Neural crest cell (in vitro differentiated cells): ENCODE data around the gene KLHL7. TPM values are rescaled to one million over a fixed set of nuclear protein-coding genes. Genes with fewer than 3 reads are reported as not detected.
"Not testable (repeated sequence)": the region's sequence is repeated elsewhere in the genome, so short reads cannot be mapped to it uniquely, and the experiment has no call there.

Experiments
- DNase-seq: peaks from one replicate; pipeline ENCODE4 v3.0.0; 2021; ENCODE audit warnings: low read depth, mixed read lengths, low spot score
- H3K27ac Mint-ChIP-seq: one replicate; pipeline ENCODE4 v1.8.0; 2021; ENCODE audit warnings: mild to moderate bottlenecking, mixed read lengths; ENCODE audit not compliant: unreplicated experiment
- H3K27me3 Mint-ChIP-seq: 2 replicates; pipeline ENCODE4 v1.8.0; 2021; ENCODE audit warnings: low read depth, mild to moderate bottlenecking, mixed read lengths
- H3K36me3 Mint-ChIP-seq: 2 replicates; pipeline ENCODE4 v1.8.0; 2021; ENCODE audit warnings: low read depth, mild to moderate bottlenecking, mixed read lengths
- H3K4me1 Mint-ChIP-seq: 2 replicates; pipeline ENCODE4 v1.8.0; 2021; ENCODE audit warnings: mixed read lengths
- H3K4me3 Mint-ChIP-seq: one replicate; pipeline ENCODE4 v1.8.0; 2021; ENCODE audit warnings: mild to moderate bottlenecking, mixed read lengths
- H3K9me3 Mint-ChIP-seq: 2 replicates; pipeline ENCODE4 v1.8.0; 2021; ENCODE audit warnings: mixed read lengths
- total RNA-seq: library from RNA; stranded (reverse); gene quantifications from 2 replicates; pipeline ENCODE4 v1.2.1, GENCODE V29; 2021
- TF ChIP-seq, protein P1 (sequence below): fragments of 200-600 bp; sonication (generic); conservative IDR thresholded peaks from 2 replicates; pipeline ENCODE4 v1.5.0; 2021; ENCODE audit warnings: antibody characterized with exemption, mild to moderate bottlenecking

KLHL7 gene
- total RNA-seq, 1 donor from 2014 or later, result 47.6 TPM

DNA sequence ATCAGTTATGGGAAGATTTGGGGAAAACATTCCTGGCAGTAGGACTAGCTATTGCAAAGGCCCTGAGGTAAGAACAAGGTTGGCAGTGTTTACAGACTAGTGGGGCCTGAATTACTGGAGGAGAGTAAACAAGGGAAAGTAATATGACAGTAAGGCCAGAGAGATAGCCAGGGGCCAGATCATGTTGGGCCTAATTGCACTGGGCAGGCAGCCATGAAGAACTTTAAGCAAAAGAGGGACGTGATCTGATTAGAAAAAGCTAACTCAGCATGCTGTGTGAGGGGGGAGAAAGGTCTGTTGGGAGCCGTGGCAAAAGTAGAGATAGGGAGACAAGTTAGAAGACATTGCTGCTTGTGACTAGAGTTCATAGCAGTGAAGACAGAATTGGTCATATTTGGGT is 85.4 kb downstream of the KLHL7 start:
- TF ChIP-seq, protein P1, sequence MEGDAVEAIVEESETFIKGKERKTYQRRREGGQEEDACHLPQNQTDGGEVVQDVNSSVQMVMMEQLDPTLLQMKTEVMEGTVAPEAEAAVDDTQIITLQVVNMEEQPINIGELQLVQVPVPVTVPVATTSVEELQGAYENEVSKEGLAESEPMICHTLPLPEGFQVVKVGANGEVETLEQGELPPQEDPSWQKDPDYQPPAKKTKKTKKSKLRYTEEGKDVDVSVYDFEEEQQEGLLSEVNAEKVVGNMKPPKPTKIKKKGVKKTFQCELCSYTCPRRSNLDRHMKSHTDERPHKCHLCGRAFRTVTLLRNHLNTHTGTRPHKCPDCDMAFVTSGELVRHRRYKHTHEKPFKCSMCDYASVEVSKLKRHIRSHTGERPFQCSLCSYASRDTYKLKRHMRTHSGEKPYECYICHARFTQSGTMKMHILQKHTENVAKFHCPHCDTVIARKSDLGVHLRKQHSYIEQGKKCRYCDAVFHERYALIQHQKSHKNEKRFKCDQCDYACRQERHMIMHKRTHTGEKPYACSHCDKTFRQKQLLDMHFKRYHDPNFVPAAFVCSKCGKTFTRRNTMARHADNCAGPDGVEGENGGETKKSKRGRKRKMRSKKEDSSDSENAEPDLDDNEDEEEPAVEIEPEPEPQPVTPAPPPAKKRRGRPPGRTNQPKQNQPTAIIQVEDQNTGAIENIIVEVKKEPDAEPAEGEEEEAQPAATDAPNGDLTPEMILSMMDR, result no peak
- Mint-ChIP-seq H3K27ac (no peak overlapping the region), H3K9me3 (peaks cover 6% of the 10 kb centered on the region), H3K27me3 (no peaks in the 10 kb centered on the region), H3K4me3 (no peak overlapping the region), H3K36me3 (peaks cover 19% of the 10 kb centered on the region), H3K4me1 (no peaks in the 10 kb centered on the region)
- no peak for DNase-seq

DNA sequence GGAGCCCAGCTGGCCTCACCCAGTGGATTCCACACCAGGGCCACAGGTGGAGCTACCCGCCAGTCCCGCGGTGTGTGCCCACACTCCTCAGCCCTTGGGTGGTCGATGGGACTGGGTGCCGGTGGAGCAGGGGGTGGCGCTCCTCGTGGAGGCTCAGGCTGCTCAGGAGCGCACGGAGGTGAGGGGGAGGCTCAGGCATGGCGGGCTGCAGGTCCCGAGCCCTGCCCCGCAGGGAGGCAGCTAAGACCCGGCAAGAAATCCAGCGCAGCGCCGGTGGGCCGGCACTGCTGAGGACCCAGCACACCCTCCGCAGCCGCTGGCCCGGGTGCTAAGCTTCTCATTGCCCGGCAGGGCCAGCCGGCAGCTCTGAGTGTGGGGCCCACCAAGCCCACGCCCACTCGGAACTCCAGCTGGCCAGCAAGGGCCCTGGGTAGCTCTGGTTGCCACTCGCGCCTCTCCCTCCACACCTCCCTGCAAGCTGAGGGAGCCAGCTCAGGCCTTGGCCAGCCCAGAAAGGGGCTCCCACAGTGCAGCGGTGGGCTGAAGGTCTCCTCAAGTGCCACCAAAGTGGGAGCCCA is 88.2 kb downstream of the KLHL7 start:
- not testable (repeated sequence) for H3K27ac Mint-ChIP-seq, H3K27me3 Mint-ChIP-seq, H3K9me3 Mint-ChIP-seq, H3K4me3 Mint-ChIP-seq, DNase-seq, H3K4me1 Mint-ChIP-seq
- peaks cover 29% of the 10 kb centered on the region for H3K36me3 Mint-ChIP-seq

DNA sequence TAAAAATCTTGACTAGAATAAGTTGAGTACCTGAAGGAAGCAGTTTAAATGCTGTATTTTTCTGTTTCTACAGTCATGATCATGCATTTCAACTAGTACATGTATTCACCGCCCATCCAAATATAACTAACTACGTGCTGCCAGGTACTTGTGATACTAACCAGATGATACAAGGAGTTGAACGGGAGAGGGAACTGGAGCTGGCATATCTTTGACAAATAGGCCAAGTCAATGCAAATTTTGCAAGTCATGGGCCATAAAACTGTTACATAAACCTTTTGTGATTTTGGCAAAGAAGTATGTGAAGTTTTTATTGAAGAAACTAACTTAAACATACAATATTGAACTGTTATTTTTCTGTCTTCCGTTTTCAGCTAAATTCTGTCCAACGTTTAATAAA is 90.7 kb downstream of the KLHL7 start:
- TF ChIP-seq, protein P1, result no peak
- H3K36me3 Mint-ChIP-seq, result peaks cover 29% of the 10 kb centered on the region
- peaks cover 5% of the 10 kb centered on the region for H3K4me1 Mint-ChIP-seq
- peaks cover 6% of the 10 kb centered on the region for H3K9me3 Mint-ChIP-seq
- no peak overlapping the region for H3K4me3 Mint-ChIP-seq
- no peak overlapping the region for H3K27ac Mint-ChIP-seq
- DNase-seq, result no peak
- no peaks in the 10 kb centered on the region for H3K27me3 Mint-ChIP-seq

DNA sequence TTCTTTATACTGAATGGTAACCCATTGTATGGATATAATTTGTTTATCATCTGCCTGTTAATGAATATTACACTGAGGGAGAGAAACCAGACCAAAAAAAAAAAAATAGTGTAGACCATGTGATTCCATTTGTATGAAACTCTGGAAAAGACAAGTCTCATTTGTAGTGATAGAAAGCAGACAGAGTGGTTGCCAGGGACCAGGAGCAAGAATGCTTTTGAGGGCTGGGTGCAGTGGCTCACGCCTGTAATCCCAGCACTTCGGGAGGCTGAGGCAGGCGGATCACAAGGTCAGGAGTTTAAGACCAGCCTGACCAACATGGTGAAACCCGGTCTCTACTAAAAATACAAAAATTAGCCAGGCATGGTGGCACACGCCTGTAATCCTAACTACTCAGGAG is 92.2 kb downstream of the KLHL7 start:
- H3K9me3 Mint-ChIP-seq, H3K4me1 Mint-ChIP-seq, DNase-seq, H3K4me3 Mint-ChIP-seq, H3K27me3 Mint-ChIP-seq: not testable (repeated sequence)
- Mint-ChIP-seq H3K27ac (peak overlapping the region; percentile 78), H3K36me3 (peaks cover 25% of the 10 kb centered on the region)

DNA sequence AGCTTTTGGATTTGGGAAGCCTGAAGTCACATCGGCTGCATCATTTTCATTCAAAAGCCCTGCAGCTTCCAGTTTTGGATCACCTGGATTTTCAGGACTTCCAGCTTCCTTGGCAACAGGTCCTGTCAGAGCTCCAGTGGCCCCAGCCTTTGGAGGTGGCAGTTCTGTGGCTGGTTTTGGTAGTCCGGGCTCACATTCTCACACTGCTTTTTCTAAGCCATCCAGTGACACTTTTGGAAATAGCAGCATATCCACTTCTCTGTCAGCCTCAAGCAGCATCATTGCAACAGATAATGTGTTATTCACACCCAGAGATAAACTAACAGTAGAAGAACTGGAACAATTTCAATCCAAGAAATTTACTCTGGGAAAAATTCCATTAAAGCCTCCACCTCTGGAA is 94.7 kb downstream of the KLHL7 start:
- Mint-ChIP-seq H3K36me3 (peaks cover 21% of the 10 kb centered on the region), H3K9me3 (no peaks in the 10 kb centered on the region), H3K4me1 (peaks cover 5% of the 10 kb centered on the region), H3K27ac (no peak overlapping the region), H3K4me3 (no peak overlapping the region), H3K27me3 (no peaks in the 10 kb centered on the region)
- no peak for DNase-seq
- TF ChIP-seq, protein P1, result no peak

DNA sequence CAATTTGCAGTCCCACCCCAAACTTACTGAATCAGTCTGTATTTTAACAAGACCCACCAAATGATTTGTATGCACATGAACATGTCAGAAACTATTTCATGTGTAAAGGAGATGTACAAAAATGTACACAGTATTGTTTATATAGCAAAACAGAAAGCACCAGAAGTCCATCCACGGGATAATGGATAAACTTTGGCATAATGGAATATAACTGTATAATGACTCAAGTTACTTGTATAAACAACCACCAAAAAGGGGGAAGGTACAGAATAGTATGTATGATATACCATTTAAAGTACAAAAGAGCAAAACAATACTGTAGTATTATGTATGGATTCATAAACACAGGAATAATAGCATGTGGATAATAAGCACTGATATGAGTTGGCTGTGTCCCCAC is 98.7 kb downstream of the KLHL7 start:
- no peak overlapping the region for H3K27ac Mint-ChIP-seq
- no peak overlapping the region for H3K4me3 Mint-ChIP-seq
- DNase-seq, result no peak

More for the DNA sequence above, 98.7 kb downstream of the KLHL7 start:
- Mint-ChIP-seq H3K36me3 (peaks cover 11% of the 10 kb centered on the region), H3K27me3 (no peaks in the 10 kb centered on the region), H3K4me1 (no peaks in the 10 kb centered on the region), H3K9me3 (no peaks in the 10 kb centered on the region)
- TF ChIP-seq, protein P1, result no peak
